GM21576 (cell line): ENCODE results near the gene TBX4.
"Not testable (repeated sequence)": the region's sequence is repeated elsewhere in the genome, so short reads cannot be mapped to it uniquely, and the experiment has no call there.

ENCODE experiments used
- ATAC-seq: cut with Tn5 transposase; IDR thresholded peaks from one replicate; pipeline ENCODE4 v1.9.1; 2021; ENCODE audit warnings: mild to moderate bottlenecking, moderate library complexity; ENCODE audit not compliant: unreplicated experiment

The TBX4 gene

GRCh38 chr17:61480414-61480807 lies 28.2 kb downstream of the TBX4 start:
- no peak for ATAC-seq

GRCh38 chr17:61481421-61481820 lies 29.2 kb downstream of the TBX4 start:
- no peak for ATAC-seq

- ATAC-seq, result no peak
Measured at GRCh38 chr17:61482467-61482866, 30.2 kb downstream of the TBX4 start.

GRCh38 chr17:61483778-61484116 lies 31.5 kb downstream of the TBX4 start:
- ATAC-seq, result no peak

- ATAC-seq, result no peak
Measured at GRCh38 chr17:61484174-61484573, 32.0 kb downstream of the TBX4 start.

- ATAC-seq, result no peak
Measured at GRCh38 chr17:61485067-61485775, 33.0 kb downstream of the TBX4 start.

- no peak for ATAC-seq
Measured at GRCh38 chr17:61486135-61487120, 34.2 kb downstream of the TBX4 start.

GRCh38 chr17:61487161-61487988 lies 35.2 kb downstream of the TBX4 start:
- no peak for ATAC-seq

- no peak for ATAC-seq
Measured at GRCh38 chr17:61487989-61488595, 35.9 kb downstream of the TBX4 start.

- ATAC-seq, result no peak
Measured at GRCh38 chr17:61488878-61489718, 36.9 kb downstream of the TBX4 start.

- ATAC-seq, result no peak
Measured at GRCh38 chr17:61489719-61490490, 37.7 kb downstream of the TBX4 start.

- no peak for ATAC-seq
Measured at GRCh38 chr17:61490540-61490975, 38.3 kb downstream of the TBX4 start.

- no peak for ATAC-seq
Measured at GRCh38 chr17:61491981-61492380, 39.8 kb downstream of the TBX4 start.

- no peak for ATAC-seq
Measured at GRCh38 chr17:61492759-61493526, 40.7 kb downstream of the TBX4 start.

GRCh38 chr17:61493830-61494324 lies 41.7 kb downstream of the TBX4 start:
- not testable (repeated sequence) for ATAC-seq

GRCh38 chr17:61494325-61495160 lies 42.3 kb downstream of the TBX4 start:
- no peak for ATAC-seq

GRCh38 chr17:61495161-61495857 lies 43.1 kb downstream of the TBX4 start:
- no peak for ATAC-seq
